NCI-H226 (cell line): Measurements from ENCODE around the gene DSTN.

Experiments
- DNase-seq: peaks from one replicate; pipeline ENCODE4 v3.0.0-alpha.2; 2015

The DSTN gene

GRCh38 chr20:17625246-17626051 is 55.6 kb downstream of the DSTN start:
- no peak for DNase-seq

- no peak for DNase-seq
Measured at GRCh38 chr20:17626217-17627007, 56.5 kb downstream of the DSTN start.

GRCh38 chr20:17627101-17627955 is 57.5 kb downstream of the DSTN start:
- no peak for DNase-seq

GRCh38 chr20:17628101-17628841 is 58.4 kb downstream of the DSTN start:
- no peak for DNase-seq

GRCh38 chr20:17629025-17629424 is 59.1 kb downstream of the DSTN start:
- DNase-seq, result no peak

- DNase-seq, result no peak
Measured at GRCh38 chr20:17629678-17630089, 59.8 kb downstream of the DSTN start.

- no peak for DNase-seq
Measured at GRCh38 chr20:17630151-17630805, 60.4 kb downstream of the DSTN start.

GRCh38 chr20:17630806-17631195 is 60.9 kb downstream of the DSTN start:
- no peak for DNase-seq

GRCh38 chr20:17631576-17632319 is 61.9 kb downstream of the DSTN start:
- no peak for DNase-seq

- no peak for DNase-seq
Measured at GRCh38 chr20:17633221-17633849, 63.5 kb downstream of the DSTN start.

GRCh38 chr20:17633850-17634500 is 64.1 kb downstream of the DSTN start:
- DNase-seq, result no peak

GRCh38 chr20:17634661-17635331 is 64.9 kb downstream of the DSTN start:
- no peak for DNase-seq

GRCh38 chr20:17635332-17636244 is 65.7 kb downstream of the DSTN start:
- no peak for DNase-seq

GRCh38 chr20:17636523-17637412 is 66.9 kb downstream of the DSTN start:
- no peak for DNase-seq

GRCh38 chr20:17637413-17637780 is 67.5 kb downstream of the DSTN start:
- no peak for DNase-seq

- DNase-seq, result no peak
Measured at GRCh38 chr20:17637985-17638640, 68.2 kb downstream of the DSTN start.
